HL-60 (cell line): ENCODE data around the gene SERPINB5.
A peak's percentile ranks its signal among the peaks of the same experiment; 100 is the strongest.

Source experiments
- DNase-seq, 2 experiments: peaks; one replicate each; pipeline ENCODE4 v3.0.0-alpha.2; 2010 to 2020; ENCODE audit warnings: low read depth in 1 of 2, low spot score in 1 of 2
- H3K27ac ChIP-seq: fragments of 250-450 bp; sonication (Bioruptor Pico); replicated peaks from 2 replicates; pipeline ENCODE4 v1.5.1; 2020; ENCODE audit warnings: mild to moderate bottlenecking, moderate library complexity
- H3K27me3 ChIP-seq: fragments of 250-450 bp; sonication (Bioruptor Pico); 2 replicates; pipeline ENCODE4 v1.5.1; 2021; ENCODE audit warnings: mild to moderate bottlenecking, moderate library complexity; ENCODE audit not compliant: insufficient read depth, poor library complexity, severe bottlenecking
- H3K4me3 ChIP-seq: replicated peaks from 2 replicates; pipeline ENCODE4 v1.5.1; 2011; ENCODE audit warnings: mild to moderate bottlenecking, control low read depth, low read length; ENCODE audit not compliant: insufficient read depth
- CTCF ChIP-seq: IDR thresholded peaks from one replicate; pipeline ENCODE4 v1.5.1; 2011; ENCODE audit warnings: low read length, control low read depth, inconsistent platforms; ENCODE audit not compliant: insufficient read depth
- GABPA ChIP-seq: IDR thresholded peaks from 2 replicates; pipeline ENCODE4 v1.6.1; 2012; ENCODE audit warnings: low read depth
- POLR2AphosphoS5 ChIP-seq: IDR thresholded peaks from 2 replicates; pipeline ENCODE4 v1.6.1; 2012; ENCODE audit warnings: low read depth
- REST ChIP-seq: IDR thresholded peaks from 2 replicates; pipeline ENCODE4 v1.6.1; 2012; ENCODE audit warnings: low read depth; ENCODE audit not compliant: insufficient replicate concordance
- SPI1 ChIP-seq: IDR thresholded peaks from 2 replicates; pipeline ENCODE4 v1.6.1; 2012; ENCODE audit warnings: low read depth, mild to moderate bottlenecking, borderline replicate concordance

Gene SERPINB5

GRCh38 chr18:63488160-63488559, 11.4 kb downstream of the SERPINB5 start:
- Histone ChIP-seq H3K4me3 (no peak overlapping the region), H3K27ac (peak overlapping the region; percentile 13; the same call in 1 of the 2 replicates), H3K27me3 (no peaks in the 10 kb centered on the region)
- no peak for DNase-seq
- TF ChIP-seq CTCF: no peak
- no peak for TF ChIP-seq GABPA
- TF ChIP-seq SPI1: no peak
- TF ChIP-seq POLR2AphosphoS5: no peak
- no peak for TF ChIP-seq REST

- no peaks in the 10 kb centered on the region for H3K27me3 ChIP-seq
- TF ChIP-seq REST: no peak
- TF ChIP-seq GABPA: no peak
- TF ChIP-seq SPI1: no peak
- no peak for TF ChIP-seq POLR2AphosphoS5
- no peak for TF ChIP-seq CTCF
Observed at GRCh38 chr18:63492851-63493250, 16.1 kb downstream of the SERPINB5 start.

DNA sequence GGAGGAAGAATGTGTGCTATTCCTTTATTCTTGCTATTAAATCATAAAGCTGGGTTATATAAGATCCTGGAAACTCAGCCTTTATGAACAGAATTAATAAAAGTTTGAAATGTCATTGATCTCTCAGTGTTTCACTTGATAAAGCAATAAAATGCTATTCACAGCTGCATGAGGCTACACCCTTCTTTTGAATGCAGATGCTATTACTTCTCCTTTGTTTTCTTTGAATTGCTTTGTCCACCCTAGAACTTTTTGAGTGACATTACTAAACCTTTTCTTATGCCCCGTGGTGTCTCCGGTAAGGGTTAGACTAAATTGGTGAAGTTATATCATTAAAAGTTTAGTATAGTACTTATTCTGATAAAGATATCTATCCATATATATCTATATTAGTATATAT, 18.9 kb downstream of the SERPINB5 start:
- no peak for DNase-seq
- no peak overlapping the region for H3K27ac ChIP-seq
- TF ChIP-seq SPI1: no peak
- H3K4me3 ChIP-seq: no peak overlapping the region
- no peaks in the 10 kb centered on the region for H3K27me3 ChIP-seq

More at GRCh38 chr18:63492851-63493250, 16.1 kb downstream of the SERPINB5 start:
- Histone ChIP-seq H3K27ac (no peak overlapping the region), H3K4me3 (no peak overlapping the region)
- no peak for DNase-seq

DNA sequence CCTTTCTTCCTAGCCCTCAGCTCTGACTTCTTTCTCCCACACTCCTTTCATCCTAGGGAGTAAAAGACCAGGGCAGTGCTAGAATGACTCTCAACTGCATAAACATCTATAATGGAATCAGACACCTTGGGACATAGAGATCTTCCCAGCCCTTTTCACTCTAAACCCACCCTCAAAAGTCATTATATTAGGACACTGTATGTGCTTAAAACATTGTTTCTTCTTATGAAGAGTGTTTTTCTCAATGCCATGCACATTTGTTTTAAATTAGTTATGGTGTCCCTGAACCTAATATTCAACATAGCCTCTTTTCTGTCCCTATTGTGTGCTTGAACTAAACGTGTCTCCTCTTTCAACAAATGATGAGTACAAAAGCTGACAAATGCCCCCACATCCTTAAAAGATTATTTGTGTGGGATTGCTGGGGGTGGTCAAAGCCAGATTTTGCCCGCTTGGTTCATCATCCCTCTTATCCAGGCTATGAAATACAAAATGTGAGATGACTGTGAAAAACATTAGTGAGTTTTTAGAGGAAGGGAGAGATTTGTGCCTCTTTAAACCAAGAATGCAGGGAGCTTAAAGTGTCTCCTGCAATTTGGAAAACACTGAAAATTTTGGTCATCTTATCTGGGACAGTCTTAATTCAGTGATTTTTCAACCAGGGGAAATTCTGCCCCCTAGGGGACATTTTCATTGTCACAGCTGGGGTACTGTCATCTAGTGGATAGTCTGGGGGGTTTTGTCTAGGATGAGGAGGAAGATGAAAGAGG, 29.0 kb downstream of the SERPINB5 start:
- Histone ChIP-seq H3K27me3 (no peaks in the 10 kb centered on the region), H3K4me3 (no peak overlapping the region), H3K27ac (no peak overlapping the region)
- DNase-seq: peak in 1 of 2 experiments; percentile 64
- TF ChIP-seq CTCF (peak; percentile 72), POLR2AphosphoS5 (no peak)
